K562 (cell line): Measurements from ENCODE around the gene PUM1. TPM values are rescaled to one million over a fixed set of nuclear protein-coding genes. Genes with fewer than 3 reads are reported as not detected.

Experiments used
- ATF2 ChIP-seq: sonication (generic); formaldehyde crosslinking; IDR thresholded peaks from 2 replicates; pipeline ENCODE4 v1.8.1; 2022; ENCODE audit warnings: missing genetic modification reagents
- BHLHE40 ChIP-seq: IDR thresholded peaks from 2 replicates; pipeline ENCODE4 v1.6.1; 2011; ENCODE audit warnings: low read length, improper control_type of control experiment
- CREB3 ChIP-seq: fragments of 450-650 bp; conservative IDR thresholded peaks from 2 replicates; pipeline ENCODE4 v1.6.1; 2016; ENCODE audit warnings: missing genetic modification characterization, low read depth, mild to moderate bottlenecking, missing compliant biosample characterization, moderate library complexity
- ELF2 ChIP-seq: fragments of 250-450 bp; sonication (Bioruptor Pico); IDR thresholded peaks from 2 replicates; pipeline ENCODE4 v1.5.0; 2021; ENCODE audit warnings: mild to moderate bottlenecking
- EWSR1 ChIP-seq: fragments of 450-650 bp; IDR thresholded peaks from 2 replicates; pipeline ENCODE4 v1.6.1; 2018; ENCODE audit warnings: borderline replicate concordance, mild to moderate bottlenecking, low read depth, moderate library complexity; ENCODE audit not compliant: partially characterized antibody
- FOXA1 ChIP-seq: fragments of 450-650 bp; IDR thresholded peaks from 2 replicates; pipeline ENCODE4 v1.6.1; 2016; ENCODE audit warnings: mild to moderate bottlenecking, borderline replicate concordance
- GTF2E2 ChIP-seq: fragments of 200-800 bp; sonication (Bioruptor generic); IDR thresholded peaks from 2 replicates; pipeline ENCODE4 v1.6.1; 2016; ENCODE audit warnings: missing genetic modification characterization, missing compliant biosample characterization
- KDM1A ChIP-seq, 2 experiments: fragments of 450-650 bp; IDR thresholded peaks; 2 replicates each; pipeline ENCODE4 v1.6.1; 2016; ENCODE audit warnings: mild to moderate bottlenecking in 2 of 2
- MEF2D ChIP-seq: conservative IDR thresholded peaks from 2 replicates; pipeline ENCODE4 v1.6.1; 2016; ENCODE audit warnings: low read depth, missing genetic modification characterization, missing compliant biosample characterization
- PHF21A ChIP-seq: fragments of 450-650 bp; IDR thresholded peaks from 2 replicates; pipeline ENCODE4 v1.6.1; 2017; ENCODE audit warnings: low read depth, borderline replicate concordance
- SIRT6 ChIP-seq: IDR thresholded peaks from one replicate; pipeline ENCODE4 v1.6.1; 2012; ENCODE audit warnings: low read depth, mild to moderate bottlenecking, control low read depth, inconsistent platforms, low read length, moderate library complexity
- USF1 ChIP-seq: sonication (generic); formaldehyde crosslinking; IDR thresholded peaks from 2 replicates; pipeline ENCODE4 v1.9.0; 2022; ENCODE audit warnings: mild to moderate bottlenecking, missing genetic modification reagents
- WHSC1 ChIP-seq: IDR thresholded peaks from one replicate; pipeline ENCODE4 v1.6.1; 2012; ENCODE audit warnings: low read length, control low read depth, inconsistent platforms
- ZBTB40 ChIP-seq, 2 experiments: fragments of 450-650 bp in 1 of 2; sonication (generic) in 1 of 2; formaldehyde crosslinking in 1 of 2; IDR thresholded peaks; 2 replicates each; pipeline versions ENCODE4 v1.7.1 to v1.9.0; 2016 to 2022; ENCODE audit warnings: inconsistent platforms in 1 of 2, mild to moderate bottlenecking in 1 of 2, missing genetic modification reagents in 1 of 2
- ZC3H11A ChIP-seq: IDR thresholded peaks from 2 replicates; pipeline ENCODE4 v1.6.1; 2012; ENCODE audit warnings: low read depth, low read length, improper control_type of control experiment
- ZNF696 ChIP-seq: fragments of 250-450 bp; sonication (Bioruptor Pico); conservative IDR thresholded peaks from 2 replicates; pipeline ENCODE4 v1.4.0; 2020; ENCODE audit warnings: mild to moderate bottlenecking, moderate library complexity
- ZNF830 ChIP-seq: fragments of 250-450 bp; sonication (Bioruptor Pico); IDR thresholded peaks from 2 replicates; pipeline ENCODE4 v1.5.0; 2021; ENCODE audit warnings: mild to moderate bottlenecking
- polyA plus RNA-seq, 8 experiments: library from polyadenylated mRNA; depleted of rRNA in 4 of 8; stranded (reverse) in 5 of 8; unstranded in 3 of 8; fragments of >200 nt; fragmentation: Nextera tagmentation in 2 of 8; fragmentation: Illumina TruSeq in 1 of 8; extraction: Ambion mirVana in 2 of 8; extraction: Trizol in 1 of 8; gene quantifications; 2 replicates each; pipeline versions ENCODE4 v1.2.1 to v1.2.3, GENCODE V29; 2011 to 2014; ENCODE audit warnings: inconsistent platforms in 1 of 8, missing spikeins in 1 of 8
- total RNA-seq, 7 experiments: library from RNA; depleted of rRNA in 6 of 7; stranded (reverse); fragments of >200 nt in 6 of 7; fragmentation: Illumina TruSeq in 2 of 7; extraction: Trizol in 2 of 7; gene quantifications; 2 replicates each; pipeline versions ENCODE4 v1.2.1 to v1.2.3, GENCODE V29; 2011 to 2021; ENCODE audit warnings: low replicate concordance in 1 of 7

The PUM1 gene
- total and polyA plus RNA-seq, 9 of the 15 experiments (the other 6 are each of a cell fraction or from before 2014, with no cell fraction given), result 37.7 to 104 (median 55.7) TPM

GRCh38 chr1:31063631-31064030, 1.9 kb downstream of the PUM1 start (continued):
- TF ChIP-seq ZBTB40 (IDR thresholded peaks at IDR 0.05) (peak; percentile 34; the same call in 1 of the 2 replicates), ZBTB40 (CRISPR knock-in tag; IDR thresholded peaks at IDR 0.05) (no peak), CREB3 (tag) (no peak), ZC3H11A (no peak), MEF2D (tag) (no peak), WHSC1 (no peak), EWSR1 (no peak), PHF21A (no peak), ZNF696 (no peak), USF1 (CRISPR knock-in tag) (no peak), BHLHE40 (no peak), KDM1A (IDR thresholded peaks at IDR 0.05) (no peak), GTF2E2 (tag) (0 out of 2 replicates have a peak, but pooled peaks have one; percentile 64), SIRT6 (no peak), ZNF830 (CRISPR knock-in tag) (no peak), ELF2 (CRISPR knock-in tag) (0 out of 2 replicates have a peak, but pooled peaks have one; percentile 9), FOXA1 (no peak), ATF2 (CRISPR knock-in tag) (no peak)
